ENCODE results near the gene TRIM40. TPM values are rescaled to one million over a fixed set of nuclear protein-coding genes. Genes with fewer than 3 reads are reported as not detected.

Gene TRIM40
- total RNA-seq, 1 experiment from 2014 or later: not detected

- Histone ChIP-seq H3K36me3 (ENCODE audit: control insufficient read depth in 1 of 2, insufficient read depth in 2 of 2, low read length in 2 of 2) (no peaks in the 10 kb centered on the region), H3K4me3 (replicated peaks in 1 of 2; ENCODE audit: low read depth in 1 of 2, low read length in 2 of 2) (peak overlapping the region; percentile 52 to 66), H3K4me1 (ENCODE audit: control insufficient read depth in 1 of 2, insufficient read depth in 2 of 2, low read length in 2 of 2) (peaks cover 9 to 25% of the 10 kb centered on the region in 2 experiments; a peak in 3 of 4 replicates), H3K9ac (ENCODE audit: low read length) (peak overlapping the region; percentile 54), H3K9me3 (ENCODE audit: control insufficient read depth in 1 of 2, insufficient read depth in 1 of 2, low read depth in 1 of 2, low read length in 2 of 2) (no peaks in the 10 kb centered on the region), H2AFZ (ENCODE audit: low read depth, low read length, poor library complexity, severe bottlenecking) (peak overlapping the region; percentile 14), H3K27ac (ENCODE audit: low read depth, low read length) (peak overlapping the region; percentile 49), H3K4me2 (ENCODE audit: low read length) (peak overlapping the region; percentile 93), H3K9me2 (ENCODE audit: insufficient read depth) (no peaks in the 10 kb centered on the region), H4K20me1 (ENCODE audit: insufficient read depth) (no peaks in the 10 kb centered on the region), H3K79me2 (ENCODE audit: insufficient read depth, low read length) (no peaks in the 10 kb centered on the region), H3K27me3 (ENCODE audit: insufficient read depth, low read length) (no peaks in the 10 kb centered on the region)
- POLR2A ChIA-PET: no interaction called here
- intact Hi-C loops (cut with micrococcal nuclease): loop anchor here (2.0 kb wide), 1 partner anchor 60 kb away; no protein-coding TSS in a partner anchor
- no peak for TF ChIP-seq SIN3A (IDR thresholded peaks at IDR 0.05; ENCODE audit: low read depth)
- no peak for TF ChIP-seq EGR1 (IDR thresholded peaks at IDR 0.05; ENCODE audit: low read depth)
- no peak for TF ChIP-seq ZBTB33 (IDR thresholded peaks at IDR 0.05; ENCODE audit: extremely low read depth, insufficient replicate concordance, low read length)
- TF ChIP-seq, protein P1, sequence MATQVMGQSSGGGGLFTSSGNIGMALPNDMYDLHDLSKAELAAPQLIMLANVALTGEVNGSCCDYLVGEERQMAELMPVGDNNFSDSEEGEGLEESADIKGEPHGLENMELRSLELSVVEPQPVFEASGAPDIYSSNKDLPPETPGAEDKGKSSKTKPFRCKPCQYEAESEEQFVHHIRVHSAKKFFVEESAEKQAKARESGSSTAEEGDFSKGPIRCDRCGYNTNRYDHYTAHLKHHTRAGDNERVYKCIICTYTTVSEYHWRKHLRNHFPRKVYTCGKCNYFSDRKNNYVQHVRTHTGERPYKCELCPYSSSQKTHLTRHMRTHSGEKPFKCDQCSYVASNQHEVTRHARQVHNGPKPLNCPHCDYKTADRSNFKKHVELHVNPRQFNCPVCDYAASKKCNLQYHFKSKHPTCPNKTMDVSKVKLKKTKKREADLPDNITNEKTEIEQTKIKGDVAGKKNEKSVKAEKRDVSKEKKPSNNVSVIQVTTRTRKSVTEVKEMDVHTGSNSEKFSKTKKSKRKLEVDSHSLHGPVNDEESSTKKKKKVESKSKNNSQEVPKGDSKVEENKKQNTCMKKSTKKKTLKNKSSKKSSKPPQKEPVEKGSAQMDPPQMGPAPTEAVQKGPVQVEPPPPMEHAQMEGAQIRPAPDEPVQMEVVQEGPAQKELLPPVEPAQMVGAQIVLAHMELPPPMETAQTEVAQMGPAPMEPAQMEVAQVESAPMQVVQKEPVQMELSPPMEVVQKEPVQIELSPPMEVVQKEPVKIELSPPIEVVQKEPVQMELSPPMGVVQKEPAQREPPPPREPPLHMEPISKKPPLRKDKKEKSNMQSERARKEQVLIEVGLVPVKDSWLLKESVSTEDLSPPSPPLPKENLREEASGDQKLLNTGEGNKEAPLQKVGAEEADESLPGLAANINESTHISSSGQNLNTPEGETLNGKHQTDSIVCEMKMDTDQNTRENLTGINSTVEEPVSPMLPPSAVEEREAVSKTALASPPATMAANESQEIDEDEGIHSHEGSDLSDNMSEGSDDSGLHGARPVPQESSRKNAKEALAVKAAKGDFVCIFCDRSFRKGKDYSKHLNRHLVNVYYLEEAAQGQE (IDR thresholded peaks at IDR 0.05; ENCODE audit: low read depth): no peak
- TF ChIP-seq, protein P2, sequence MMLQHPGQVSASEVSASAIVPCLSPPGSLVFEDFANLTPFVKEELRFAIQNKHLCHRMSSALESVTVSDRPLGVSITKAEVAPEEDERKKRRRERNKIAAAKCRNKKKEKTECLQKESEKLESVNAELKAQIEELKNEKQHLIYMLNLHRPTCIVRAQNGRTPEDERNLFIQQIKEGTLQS (IDR thresholded peaks at IDR 0.05): no peak
- no peak for TF ChIP-seq CEBPB (IDR thresholded peaks at IDR 0.05; ENCODE audit: low read depth)
- TF ChIP-seq JUND (IDR thresholded peaks at IDR 0.05): no peak
- TF ChIP-seq EZH2phosphoT487 (IDR thresholded peaks at IDR 0.05; ENCODE audit: borderline replicate concordance): no peak
- no peak for TF ChIP-seq CTCF (IDR thresholded peaks at IDR 0.05 in 2 of 3, conservative IDR thresholded peaks at IDR 0.05 in 1 of 3; ENCODE audit: borderline replicate concordance in 1 of 3, insufficient read depth in 1 of 3, low read depth in 2 of 3, low read length in 2 of 3)
- no peak for TF ChIP-seq SP1 (IDR thresholded peaks at IDR 0.05; ENCODE audit: low read depth)
- no peak for TF ChIP-seq POLR2A (IDR thresholded peaks at IDR 0.05; ENCODE audit: borderline replicate concordance, extremely low read depth, insufficient read depth, insufficient read length)
- TF ChIP-seq ELF1 (IDR thresholded peaks at IDR 0.05; ENCODE audit: borderline replicate concordance, low read depth): no peak
- no peak for TF ChIP-seq EZH2 (IDR thresholded peaks at IDR 0.05)
- TF ChIP-seq ZNF274 (IDR thresholded peaks at IDR 0.05; ENCODE audit: low read depth, low read length): no peak
- TF ChIP-seq TCF7L2 (IDR thresholded peaks at IDR 0.05; ENCODE audit: borderline replicate concordance, extremely low read depth, insufficient read depth, insufficient read length): no peak
- no peak for DNase-seq (ENCODE audit: low read depth, low spot score)
- BruUV-seq (replicated peaks): TSS peak; percentile 89
- ATAC-seq: 0 out of 2 replicates have a peak, but pooled peaks have one; percentile 37
- CTCF ChIA-PET: no interaction called here
- RAD21 ChIA-PET (ENCODE audit: low non-redundant PET in 1 of 2, low total read pairs in 2 of 2, uncharacterized antibody in 2 of 2, unreplicated experiment in 2 of 2): no interaction called here
Measured at GRCh38 chr6:30162265-30163089, 26.5 kb downstream of the TRIM40 start.

Data from HCT116 (cell line).